Epithelial cell of proximal tubule (primary cell): ENCODE results near the gene HOTAIR. TPM values are rescaled to one million over a fixed set of nuclear protein-coding genes. Genes with fewer than 3 reads are reported as not detected.

Experiments used
- DNase-seq: peaks from one replicate; pipeline ENCODE4 v3.0.0-alpha.2; 2011; ENCODE audit warnings: low read depth
- H3K4me3 ChIP-seq: 2 replicates; pipeline ENCODE4 v1.5.1; 2011; ENCODE audit warnings: low read depth, mild to moderate bottlenecking, low read length
- CTCF ChIP-seq: conservative IDR thresholded peaks from 2 replicates; pipeline ENCODE4 v1.5.1; 2012; ENCODE audit warnings: low read depth, mild to moderate bottlenecking, low read length
- total RNA-seq: library from RNA; depleted of rRNA; stranded (reverse); fragments of >200 nt; gene quantifications from 2 replicates; pipeline ENCODE4 v1.2.3, GENCODE V29; 2015

The HOTAIR gene
- total RNA-seq, 1 donor from 2014 or later: not detected

GRCh38 chr12:53932915-53933314 lies 41.8 kb downstream of the HOTAIR start:
- TF ChIP-seq CTCF: no peak
- DNase-seq: no peak
- no peak overlapping the region for H3K4me3 ChIP-seq

GRCh38 chr12:53931844-53932581 lies 42.7 kb downstream of the HOTAIR start:
- H3K4me3 ChIP-seq: no peak overlapping the region

GRCh38 chr12:53930591-53931255 lies 44.0 kb downstream of the HOTAIR start:
- no peak overlapping the region for H3K4me3 ChIP-seq
- no peak for TF ChIP-seq CTCF
- DNase-seq: no peak

More at GRCh38 chr12:53931844-53932581, 42.7 kb downstream of the HOTAIR start:
- no peak for TF ChIP-seq CTCF
- DNase-seq: no peak

- no peak for DNase-seq
- TF ChIP-seq CTCF: no peak
- H3K4me3 ChIP-seq: no peak overlapping the region
Observed at GRCh38 chr12:53929527-53929926, 45.2 kb downstream of the HOTAIR start.

- no peak for DNase-seq
- no peak overlapping the region for H3K4me3 ChIP-seq
- no peak for TF ChIP-seq CTCF
Observed at GRCh38 chr12:53928054-53928835, 46.5 kb downstream of the HOTAIR start.

GRCh38 chr12:53927220-53928029 lies 47.3 kb downstream of the HOTAIR start:
- no peak for TF ChIP-seq CTCF
- no peak overlapping the region for H3K4me3 ChIP-seq

More at GRCh38 chr12:53927220-53928029, 47.3 kb downstream of the HOTAIR start:
- no peak for DNase-seq
